SK-N-SH (cell line): ENCODE measurements around the gene EPB41L4B. TPM values are rescaled to one million over a fixed set of nuclear protein-coding genes. Genes with fewer than 3 reads are reported as not detected.
A peak's percentile ranks its signal among the peaks of the same experiment; 100 is the strongest.

Experiments used
- CTCF ChIA-PET: fragments of 300-600, 350-600 bp; formaldehyde crosslinking; extraction: SDS; loops from one replicate; lab custom pipeline; 2021; lab: Yijun Ruan, JAX
- POLR2A ChIA-PET: fragments of 350-600 bp; sonication (Branson Sonifier 250); formaldehyde crosslinking; extraction: SDS; loops from one replicate; lab custom pipeline; 2020; ENCODE audit warnings: antibody characterized with exemption, inconsistent platforms; lab: Yijun Ruan, JAX
- DNase-seq: peaks from one replicate; pipeline ENCODE4 v3.0.0; 2012
- H2AFZ ChIP-seq: fragments of 200-600 bp; sonication (generic); 2 replicates; pipeline ENCODE4 v1.8.1; 2016; ENCODE audit warnings: antibody characterized with exemption, mild to moderate bottlenecking, low read depth
- H3F3A ChIP-seq: fragments of 200-600 bp; sonication (generic); replicated peaks from 2 replicates; pipeline ENCODE3; 2016; ENCODE audit warnings: antibody characterized with exemption, mild to moderate bottlenecking; ENCODE audit not compliant: insufficient read depth
- H3K27ac ChIP-seq, 2 experiments: fragments of 200-500 bp in 1 of 2; fragments of 200-600 bp in 1 of 2; sonication (Bioruptor generic) in 1 of 2; sonication (generic), shearing (Covaris generic) in 1 of 2; 2 replicates each; pipeline versions ENCODE4 v1.5.1 to v1.6.1; 2014 to 2016; ENCODE audit warnings: low read depth in 2 of 2, inconsistent platforms in 1 of 2, low read length in 1 of 2, mild to moderate bottlenecking in 1 of 2, mixed read lengths in 1 of 2
- H3K27me3 ChIP-seq: fragments of 200-600 bp; sonication (generic), shearing (Covaris generic); 2 replicates; pipeline ENCODE4 v1.6.1; 2016; ENCODE audit warnings: mixed run types; ENCODE audit not compliant: insufficient read depth
- H3K36me3 ChIP-seq, 2 experiments: fragments of 200-500 bp in 1 of 2; fragments of 200-600 bp in 1 of 2; sonication (Bioruptor generic) in 1 of 2; sonication (generic) in 1 of 2; replicated peaks in 1 of 2; 2 replicates each; pipeline versions ENCODE3 to v1.5.1; 2014 to 2016; ENCODE audit warnings: low read length in 1 of 2, mild to moderate bottlenecking in 1 of 2; ENCODE audit not compliant: insufficient read depth in 2 of 2, control insufficient read depth in 1 of 2
- H3K4me1 ChIP-seq, 2 experiments: fragments of 200-500 bp in 1 of 2; fragments of 200-600 bp in 1 of 2; sonication (Bioruptor generic) in 1 of 2; sonication (generic), shearing (Covaris generic) in 1 of 2; 2 replicates each; pipeline versions ENCODE4 v1.5.1 to v1.6.1; 2014 to 2016; ENCODE audit warnings: low read depth in 1 of 2, low read length in 1 of 2, mixed run types in 1 of 2; ENCODE audit not compliant: insufficient read depth in 2 of 2, control insufficient read depth in 1 of 2
- H3K4me2 ChIP-seq: fragments of 200-600 bp; sonication (generic), shearing (Covaris generic); 2 replicates; pipeline ENCODE4 v1.6.1; 2017; ENCODE audit warnings: mixed run types
- H3K4me3 ChIP-seq, 2 experiments: fragments of 200-500 bp in 1 of 2; fragments of 200-600 bp in 1 of 2; sonication (Bioruptor generic) in 1 of 2; sonication (generic), shearing (Covaris generic) in 1 of 2; 2 replicates each; pipeline versions ENCODE4 v1.5.1 to v1.8.1; 2014 to 2016; ENCODE audit warnings: low read depth in 2 of 2, inconsistent platforms in 1 of 2, low read length in 1 of 2, mild to moderate bottlenecking in 1 of 2, mixed read lengths in 1 of 2, moderate library complexity in 1 of 2
- H3K79me2 ChIP-seq: fragments of 200-600 bp; sonication (generic); 2 replicates; pipeline ENCODE4 v1.8.1; 2017; ENCODE audit warnings: mild to moderate bottlenecking; ENCODE audit not compliant: insufficient read depth
- H3K9ac ChIP-seq: fragments of 200-600 bp; sonication (generic); 2 replicates; pipeline ENCODE4 v1.6.1; 2017; ENCODE audit warnings: mixed run types
- H3K9me2 ChIP-seq: fragments of 200-600 bp; sonication (generic); 2 replicates; pipeline ENCODE4 v1.6.1; 2017; ENCODE audit warnings: mixed run types
- H3K9me3 ChIP-seq: fragments of 200-600 bp; sonication (generic); 2 replicates; pipeline ENCODE4 v1.6.1; 2017; ENCODE audit warnings: mixed run types, mild to moderate bottlenecking, moderate library complexity
- H4K20me1 ChIP-seq: fragments of 200-600 bp; sonication (generic); 2 replicates; pipeline ENCODE4 v1.6.1; 2017; ENCODE audit warnings: mild to moderate bottlenecking, mixed run types; ENCODE audit not compliant: insufficient read depth
- CTCF ChIP-seq: fragments of 200-600 bp; sonication (generic); IDR thresholded peaks from 2 replicates; pipeline ENCODE4 v1.6.1; 2017; ENCODE audit warnings: antibody characterized with exemption, mild to moderate bottlenecking, moderate library complexity
- ELF1 ChIP-seq: IDR thresholded peaks from 2 replicates; pipeline ENCODE4 v1.4.0; 2012
- FOSL2 ChIP-seq: IDR thresholded peaks from 2 replicates; pipeline ENCODE4 v1.4.0; 2012; ENCODE audit warnings: low read depth, mild to moderate bottlenecking, moderate library complexity, borderline replicate concordance
- FOXJ3 ChIP-seq: sonication (generic); formaldehyde crosslinking; IDR thresholded peaks from 2 replicates; pipeline ENCODE4 v1.5.1; 2020; ENCODE audit warnings: mild to moderate bottlenecking, missing genetic modification reagents
- JUND ChIP-seq: IDR thresholded peaks from 2 replicates; pipeline ENCODE4 v1.4.0; 2012
- MEF2A ChIP-seq: IDR thresholded peaks from 2 replicates; pipeline ENCODE4 v1.4.0; 2012; ENCODE audit warnings: low read depth, borderline replicate concordance
- MXI1 ChIP-seq: IDR thresholded peaks from 2 replicates; pipeline ENCODE4 v1.6.1; 2012; ENCODE audit warnings: mild to moderate bottlenecking, low read depth, low read length, improper control_type of control experiment
- RAD21 ChIP-seq: IDR thresholded peaks from 2 replicates; pipeline ENCODE4 v1.6.1; 2012; ENCODE audit warnings: mild to moderate bottlenecking, low read length
- RCOR1 ChIP-seq: fragments of 150-350 bp; IDR thresholded peaks from 2 replicates; pipeline ENCODE4 v1.6.1; 2017; ENCODE audit warnings: antibody characterized with exemption, low read length
- RXRA ChIP-seq: IDR thresholded peaks from 2 replicates; pipeline ENCODE4 v1.4.0; 2012; ENCODE audit warnings: low read depth, mild to moderate bottlenecking, borderline replicate concordance
- TAF1 ChIP-seq: IDR thresholded peaks from 2 replicates; pipeline ENCODE4 v1.6.1; 2012; ENCODE audit warnings: low read depth, mild to moderate bottlenecking, low read length, moderate library complexity, borderline replicate concordance
- USF1 ChIP-seq: IDR thresholded peaks from 2 replicates; pipeline ENCODE4 v1.4.0; 2012; ENCODE audit warnings: low read depth, borderline replicate concordance
- USF2 ChIP-seq: fragments of 150-350 bp; IDR thresholded peaks from 2 replicates; pipeline ENCODE4 v1.6.1; 2017; ENCODE audit warnings: antibody characterized with exemption, low read length, low read depth, borderline replicate concordance
- whole genome bisulfite sequencing: methylation state at CpG from one replicate; pipeline ENCODE4 v1.1.6; 2017; ENCODE audit warnings: low lambda C conversion rate; 5-methylcytosine and 5-hydroxymethylcytosine counted together
- polyA plus RNA-seq, 3 experiments: library from polyadenylated mRNA; depleted of rRNA; stranded (reverse); fragments of >200 nt; gene quantifications; 2 replicates each; pipeline ENCODE4 v1.2.3, GENCODE V29; 2012

The EPB41L4B gene
- polyA plus RNA-seq, 1 of the 3 experiments (the other 2 are of a cell fraction) = 0.59 TPM

GRCh38 chr9:109143881-109144562 lies 176.8 kb downstream of the EPB41L4B start:
- Histone ChIP-seq H3K9me2 (no peaks in the 10 kb centered on the region), H3K27me3 (no peaks in the 10 kb centered on the region), H3K9me3 (no peaks in the 10 kb centered on the region), H3K79me2 (no peaks in the 10 kb centered on the region), H3K4me2 (no peak overlapping the region), H3K9ac (no peak overlapping the region), H2AFZ (no peak overlapping the region), H3F3A (no peaks in the 10 kb centered on the region), H4K20me1 (no peaks in the 10 kb centered on the region), H3K4me1 (peaks cover 0 to 3% of the 10 kb centered on the region in 2 experiments; a peak in 1 of 4 replicates), H3K4me3 (no peak overlapping the region), H3K36me3 (no peaks in the 10 kb centered on the region), H3K27ac (no peak overlapping the region)
- 78% methylated on average over 5 of the region's 5 CpGs for WGBS
- ChIA-PET CTCF (interaction anchor here (1.1 kb wide), 1 partner anchor 15 kb away, joined by 4 read pairs; no protein-coding TSS in a partner anchor), POLR2A (no interaction called here)
- DNase-seq = peak; percentile 35
- TF ChIP-seq RAD21 = no peak
- no peak for TF ChIP-seq USF1
- peak; percentile 47 for TF ChIP-seq CTCF

- TF ChIP-seq TAF1 (no peak), RXRA (no peak), JUND (no peak), FOXJ3 (CRISPR knock-in tag) (no peak), RCOR1 (no peak), ELF1 (no peak), MXI1 (no peak), MEF2A (no peak), FOSL2 (no peak), USF2 (no peak)
- H3K79me2 ChIP-seq = no peaks in the 10 kb centered on the region
- no peak overlapping the region for H3K4me3 ChIP-seq
- H3K9me2 ChIP-seq = no peaks in the 10 kb centered on the region
- no peaks in the 10 kb centered on the region for H4K20me1 ChIP-seq
- H3K4me1 ChIP-seq = peaks cover 0 to 3% of the 10 kb centered on the region in 2 experiments; a peak in 1 of 4 replicates
- H3F3A ChIP-seq = no peaks in the 10 kb centered on the region
- ChIA-PET POLR2A (no interaction called here), CTCF (no interaction called here)
- WGBS = 97% methylated on average over 5 of the region's 5 CpGs
- no peak overlapping the region for H3K4me2 ChIP-seq
- DNase-seq = no peak
- H2AFZ ChIP-seq = no peak overlapping the region
- H3K27me3 ChIP-seq = no peaks in the 10 kb centered on the region
- H3K36me3 ChIP-seq = no peaks in the 10 kb centered on the region
- H3K9me3 ChIP-seq = no peaks in the 10 kb centered on the region
- no peak overlapping the region for H3K27ac ChIP-seq
- H3K9ac ChIP-seq = no peak overlapping the region
These were observed 179.5 kb downstream of the EPB41L4B start for GRCh38 chr9:109141375-109141774.
